ENCODE results near the gene HOXD11.
A peak's percentile ranks its signal among the peaks of the same experiment; 100 is the strongest.

DNA sequence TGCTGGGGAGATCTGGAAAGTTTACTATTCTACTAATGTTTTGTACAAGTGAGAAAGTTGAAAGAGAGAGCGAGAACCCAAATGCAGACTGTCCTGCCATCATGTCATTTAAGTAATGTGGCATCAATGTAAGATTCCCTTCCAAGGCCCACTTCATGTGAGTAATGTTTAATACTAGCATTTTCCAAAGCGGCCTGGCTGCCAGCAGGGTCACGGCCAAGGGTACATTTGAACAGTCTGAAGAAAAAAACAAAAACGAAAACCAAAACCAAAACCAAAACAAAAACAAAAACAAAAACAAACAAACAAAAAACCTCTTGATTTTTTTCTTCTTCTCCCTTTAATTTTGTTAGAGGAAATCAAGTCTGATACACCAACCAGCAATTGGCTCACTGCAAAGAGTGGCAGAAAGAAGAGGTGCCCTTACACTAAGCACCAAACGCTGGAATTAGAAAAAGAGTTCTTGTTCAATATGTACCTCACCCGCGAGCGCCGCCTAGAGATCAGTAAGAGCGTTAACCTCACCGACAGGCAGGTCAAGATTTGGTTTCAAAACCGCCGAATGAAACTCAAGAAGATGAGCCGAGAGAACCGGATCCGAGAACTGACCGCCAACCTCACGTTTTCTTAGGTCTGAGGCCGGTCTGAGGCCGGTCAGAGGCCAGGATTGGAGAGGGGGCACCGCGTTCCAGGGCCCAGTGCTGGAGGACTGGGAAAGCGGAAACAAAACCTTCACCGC, 11.7 kb downstream of the HOXD11 start:
- TF ChIP-seq POLR2A (IDR thresholded peaks at IDR 0.05), result no peak
- TF ChIP-seq CTCF (IDR thresholded peaks at IDR 0.05 in 4 of 5, conservative IDR thresholded peaks at IDR 0.05 in 1 of 5), result peak in 1 of 5 experiments; percentile 37

All from gastrocnemius medialis (tissue), 4 donors.